GM12873 (cell line): ENCODE results near the gene MISP3.

Experiments
- CTCF ChIP-seq: IDR thresholded peaks from 2 replicates; pipeline ENCODE4 v1.5.1; 2012; ENCODE audit warnings: low read depth, mild to moderate bottlenecking, moderate library complexity, low read length, control low read depth; ENCODE audit not compliant: insufficient read depth; ENCODE audit errors: missing control alignments

Gene MISP3

GRCh38 chr19:14051980-14052379, 20.6 kb upstream of the MISP3 start:
- TF ChIP-seq CTCF = no peak

- TF ChIP-seq CTCF = no peak
Observed at GRCh38 chr19:14052470-14052869, 20.1 kb upstream of the MISP3 start.

GRCh38 chr19:14053032-14053431, 19.6 kb upstream of the MISP3 start:
- TF ChIP-seq CTCF = no peak

GRCh38 chr19:14053500-14053899, 19.1 kb upstream of the MISP3 start:
- TF ChIP-seq CTCF = no peak

- TF ChIP-seq CTCF = no peak
Observed at GRCh38 chr19:14054099-14054498, 18.5 kb upstream of the MISP3 start.

GRCh38 chr19:14054721-14055120, 17.9 kb upstream of the MISP3 start:
- no peak for TF ChIP-seq CTCF

- TF ChIP-seq CTCF = no peak
Observed at GRCh38 chr19:14055396-14055795, 17.2 kb upstream of the MISP3 start.
